Panc1 (cell line): ENCODE results near the gene PCSK7.
"Not testable (repeated sequence)": the region's sequence is repeated elsewhere in the genome, so short reads cannot be mapped to it uniquely, and the experiment has no call there.

Experiments used
- CTCF ChIP-seq: fragments of 450-650 bp; IDR thresholded peaks from 2 replicates; pipeline ENCODE4 v1.5.1; 2017; ENCODE audit warnings: mild to moderate bottlenecking
- POLR2AphosphoS5 ChIP-seq: IDR thresholded peaks from 2 replicates; pipeline ENCODE4 v1.6.1; 2012; ENCODE audit warnings: mild to moderate bottlenecking, low read depth, low read length, moderate library complexity
- SIN3A ChIP-seq: IDR thresholded peaks from 2 replicates; pipeline ENCODE4 v1.6.1; 2012; ENCODE audit warnings: low read depth, mild to moderate bottlenecking, low read length, moderate library complexity, borderline replicate concordance; ENCODE audit not compliant: insufficient read depth
- TCF7L2 ChIP-seq: IDR thresholded peaks from 2 replicates; pipeline ENCODE4 v1.6.1; 2011; ENCODE audit warnings: mild to moderate bottlenecking, low read depth, low read length, inconsistent platforms

GRCh38 chr11:117209351-117210125 lies 22.3 kb downstream of the PCSK7 start:
- not testable (repeated sequence) for TF ChIP-seq CTCF, POLR2AphosphoS5, SIN3A, TCF7L2
